ENCODE measurements around the gene KRT23. TPM values are rescaled to one million over a fixed set of nuclear protein-coding genes. Genes with fewer than 3 reads are reported as not detected.

The KRT23 gene
- total and polyA plus RNA-seq, 2 of the 4 experiments (the other 2 are of a cell fraction), result 0.36 to 0.39 TPM

GRCh38 chr17:40915199-40915661 is 22.2 kb downstream of the KRT23 start:
- BruUV-seq (replicated peaks), result no TSS peak
- no peak overlapping the region for H3K56ac ChIP-seq (ENCODE audit: extremely low read depth, insufficient read depth, low read length)
- H2BK20ac ChIP-seq (ENCODE audit: low read depth, low read length), result no peak overlapping the region
- no peak overlapping the region for H2AK9ac ChIP-seq (replicated peaks; ENCODE audit: low read depth, low read length, poor library complexity)
- peak overlapping the region in 1 of 2 experiments; percentile 88; a peak in 1 of 4 replicates for H4K8ac ChIP-seq (ENCODE audit: low read depth in 2 of 2, low read length in 2 of 2)
- dilution Hi-C loops (cut with HindIII; ENCODE audit: low sequenced_read_pairs, unreplicated experiment) (no loop called here), in situ Hi-C loops (cut with MboI; ENCODE audit: low sequenced_read_pairs) (no loop called here), intact Hi-C loops (cut with micrococcal nuclease) (loop anchor here (1.0 kb wide), 1 partner anchor 41 kb away; no protein-coding TSS in a partner anchor)
- H3K4me3 ChIP-seq (ENCODE audit: insufficient read depth, low read depth, low read length), result no peak overlapping the region
- no peaks in the 10 kb centered on the region for H3K27me3 ChIP-seq (ENCODE audit: control insufficient read depth, insufficient read depth, low read length)
- no peaks in the 10 kb centered on the region for H3K9me3 ChIP-seq (ENCODE audit: control insufficient read depth, insufficient read depth, low read length)
- TF ChIP-seq MAZ (IDR thresholded peaks at IDR 0.05; ENCODE audit: borderline replicate concordance, low read depth, low read length) (no peak), RAD21 (IDR thresholded peaks at IDR 0.05; ENCODE audit: low read length) (peak; percentile 10; the same call in 1 of the 2 replicates), SMC3 (IDR thresholded peaks at IDR 0.05; ENCODE audit: low read depth, low read length) (no peak), CHD1 (IDR thresholded peaks at IDR 0.05; ENCODE audit: low read depth, low read length) (no peak), RFX5 (IDR thresholded peaks at IDR 0.05; ENCODE audit: low read depth, low read length) (no peak), MAFK (IDR thresholded peaks at IDR 0.05; ENCODE audit: low read depth, low read length) (no peak), RCOR1 (IDR thresholded peaks at IDR 0.05; ENCODE audit: insufficient replicate concordance, low read length) (no peak), NFE2L2 (IDR thresholded peaks at IDR 0.05; ENCODE audit: low read depth, low read length) (no peak), CEBPB (IDR thresholded peaks at IDR 0.05; ENCODE audit: low read depth, low read length) (peak; percentile 93), FOS (IDR thresholded peaks at IDR 0.05; ENCODE audit: low read depth, low read length) (peak; percentile 91), MXI1 (IDR thresholded peaks at IDR 0.05; ENCODE audit: borderline replicate concordance, low read depth, low read length) (no peak), BHLHE40 (IDR thresholded peaks at IDR 0.05; ENCODE audit: low read depth, low read length) (0 out of 2 replicates have a peak, but pooled peaks have one; percentile 52), ELK1 (IDR thresholded peaks at IDR 0.05; ENCODE audit: borderline replicate concordance, low read depth, low read length) (no peak), USF2 (IDR thresholded peaks at IDR 0.05; ENCODE audit: low read depth, low read length) (no peak), POLR2A (IDR thresholded peaks at IDR 0.05; ENCODE audit: low read depth, low read length) (no peak)
- TF ChIP-seq, protein P1, sequence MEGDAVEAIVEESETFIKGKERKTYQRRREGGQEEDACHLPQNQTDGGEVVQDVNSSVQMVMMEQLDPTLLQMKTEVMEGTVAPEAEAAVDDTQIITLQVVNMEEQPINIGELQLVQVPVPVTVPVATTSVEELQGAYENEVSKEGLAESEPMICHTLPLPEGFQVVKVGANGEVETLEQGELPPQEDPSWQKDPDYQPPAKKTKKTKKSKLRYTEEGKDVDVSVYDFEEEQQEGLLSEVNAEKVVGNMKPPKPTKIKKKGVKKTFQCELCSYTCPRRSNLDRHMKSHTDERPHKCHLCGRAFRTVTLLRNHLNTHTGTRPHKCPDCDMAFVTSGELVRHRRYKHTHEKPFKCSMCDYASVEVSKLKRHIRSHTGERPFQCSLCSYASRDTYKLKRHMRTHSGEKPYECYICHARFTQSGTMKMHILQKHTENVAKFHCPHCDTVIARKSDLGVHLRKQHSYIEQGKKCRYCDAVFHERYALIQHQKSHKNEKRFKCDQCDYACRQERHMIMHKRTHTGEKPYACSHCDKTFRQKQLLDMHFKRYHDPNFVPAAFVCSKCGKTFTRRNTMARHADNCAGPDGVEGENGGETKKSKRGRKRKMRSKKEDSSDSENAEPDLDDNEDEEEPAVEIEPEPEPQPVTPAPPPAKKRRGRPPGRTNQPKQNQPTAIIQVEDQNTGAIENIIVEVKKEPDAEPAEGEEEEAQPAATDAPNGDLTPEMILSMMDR (conservative IDR thresholded peaks at IDR 0.05; ENCODE audit: low read depth, low read length), result no peak
- H3K23ac ChIP-seq (ENCODE audit: low read depth, low read length), result no peak overlapping the region
- H2AK5ac ChIP-seq (ENCODE audit: low read depth, low read length), result no peak overlapping the region
- CTCF ChIA-PET, result interaction anchor here (1.1 to 1.5 kb wide), 2 partner anchors 633 to 748 kb away, joined by 3 to 6 read pairs; no protein-coding TSS in a partner anchor
- H3K14ac ChIP-seq (replicated peaks; ENCODE audit: low read depth, low read length), result peak overlapping the region; percentile 46; the same call in 1 of the 2 replicates
- H3K9me1 ChIP-seq (ENCODE audit: insufficient read depth, low read length), result peaks cover 12% of the 10 kb centered on the region; the same call in 1 of the 2 replicates
- DNase-seq (peak; percentile 98), ATAC-seq (ENCODE audit: low read depth) (peak; percentile 83)
- H3K9ac ChIP-seq (ENCODE audit: low read depth, low read length), result no peak overlapping the region
- no peak overlapping the region for H3K27ac ChIP-seq (ENCODE audit: insufficient read depth, low read length)
- H2AFZ ChIP-seq (replicated peaks; ENCODE audit: low read length, poor library complexity), result no peak overlapping the region
- H3K36me3 ChIP-seq (ENCODE audit: control insufficient read depth, insufficient read depth, low read length), result no peaks in the 10 kb centered on the region
- H2BK15ac ChIP-seq (ENCODE audit: low read depth, low read length), result peak overlapping the region; percentile 99; the same call in 2 of the 3 replicates
- peak overlapping the region; percentile 79; the same call in 1 of the 2 replicates for H3K4ac ChIP-seq (ENCODE audit: low read depth, low read length)
- H3K4me2 ChIP-seq (ENCODE audit: low read depth, low read length), result peak overlapping the region; percentile 35; the same call in 1 of the 2 replicates
- peaks cover 12% of the 10 kb centered on the region for H3K4me1 ChIP-seq (ENCODE audit: control insufficient read depth, insufficient read depth, low read length)
- H4K5ac ChIP-seq (ENCODE audit: low read depth, low read length), result no peak overlapping the region; the same call in 1 of the 2 replicates
- H2BK120ac ChIP-seq (ENCODE audit: low read depth, low read length), result no peak overlapping the region
- no peaks in the 10 kb centered on the region for H4K20me1 ChIP-seq (ENCODE audit: insufficient read depth, low read length)
- peak overlapping the region; percentile 100 for H2BK5ac ChIP-seq (ENCODE audit: low read depth, low read length, poor library complexity, severe bottlenecking)
- no peaks in the 10 kb centered on the region for H3K79me1 ChIP-seq (ENCODE audit: low read depth in 1 of 2, low read length in 2 of 2)
- no peak overlapping the region for H4K91ac ChIP-seq (ENCODE audit: insufficient read depth, low read depth, low read length)
- H3K18ac ChIP-seq (ENCODE audit: low read depth, low read length), result no peak overlapping the region; the same call in 1 of the 2 replicates
- WGBS, 2 experiments (ENCODE audit: extremely low coverage in 2 of 2, insufficient read length in 1 of 2), result no CpG with 5 or more reads among the region's 3 CpGs
- POLR2A ChIA-PET (ENCODE audit: unreplicated experiment), result no interaction called here

Measured in IMR-90 (cell line).